ENCODE data around the gene ATG13. TPM values are rescaled to one million over a fixed set of nuclear protein-coding genes. Genes with fewer than 3 reads are reported as not detected.
A peak's percentile ranks its signal among the peaks of the same experiment; 100 is the strongest.

ATG13 gene
- total and polyA plus RNA-seq, 2 of the 4 experiments (the other 2 are of a cell fraction) = 43.0 to 49.7 TPM

GRCh38 chr11:46674463-46675287 is 57.3 kb downstream of the ATG13 start:
- POLR2A ChIA-PET (ENCODE audit: unreplicated experiment) = no interaction called here
- no CpG with 5 or more reads among the region's 12 CpGs for WGBS, 2 experiments (ENCODE audit: extremely low coverage in 2 of 2, insufficient read length in 1 of 2)

More at GRCh38 chr11:46674463-46675287, 57.3 kb downstream of the ATG13 start:
- H3K27ac ChIP-seq (ENCODE audit: insufficient read depth, low read length) = peak overlapping the region; percentile 22; the same call in 1 of the 2 replicates
- no peak overlapping the region for H3K9ac ChIP-seq (ENCODE audit: low read depth, low read length)
- dilution Hi-C loops (cut with HindIII; ENCODE audit: low sequenced_read_pairs, unreplicated experiment) = no loop called here
- H4K20me1 ChIP-seq (ENCODE audit: insufficient read depth, low read length) = 0 out of 2 replicates have a peak, but pooled peaks cover 3% of the 10 kb centered on the region
- peak overlapping the region; percentile 10 for H2BK5ac ChIP-seq (ENCODE audit: low read depth, low read length, poor library complexity, severe bottlenecking)
- no peaks in the 10 kb centered on the region for H3K9me3 ChIP-seq (ENCODE audit: control insufficient read depth, insufficient read depth, low read length)
- ATAC-seq (ENCODE audit: low read depth) (peak; percentile 30), DNase-seq (peak; percentile 18)
- TF ChIP-seq MAFK (IDR thresholded peaks at IDR 0.05; ENCODE audit: low read depth, low read length) (no peak), MAZ (IDR thresholded peaks at IDR 0.05; ENCODE audit: borderline replicate concordance, low read depth, low read length) (no peak), CEBPB (IDR thresholded peaks at IDR 0.05; ENCODE audit: low read depth, low read length) (no peak), ELK1 (IDR thresholded peaks at IDR 0.05; ENCODE audit: borderline replicate concordance, low read depth, low read length) (no peak), RAD21 (IDR thresholded peaks at IDR 0.05; ENCODE audit: low read length) (no peak), MXI1 (IDR thresholded peaks at IDR 0.05; ENCODE audit: borderline replicate concordance, low read depth, low read length) (no peak), RCOR1 (IDR thresholded peaks at IDR 0.05; ENCODE audit: insufficient replicate concordance, low read length) (no peak), NFE2L2 (IDR thresholded peaks at IDR 0.05; ENCODE audit: low read depth, low read length) (no peak), USF2 (IDR thresholded peaks at IDR 0.05; ENCODE audit: low read depth, low read length) (no peak), CHD1 (IDR thresholded peaks at IDR 0.05; ENCODE audit: low read depth, low read length) (no peak), FOS (IDR thresholded peaks at IDR 0.05; ENCODE audit: low read depth, low read length) (no peak), RFX5 (IDR thresholded peaks at IDR 0.05; ENCODE audit: low read depth, low read length) (no peak)
- in situ Hi-C loops (cut with MboI; ENCODE audit: low sequenced_read_pairs) = no loop called here
- no peaks in the 10 kb centered on the region for H3K27me3 ChIP-seq (ENCODE audit: control insufficient read depth, insufficient read depth, low read length)
- H2AK5ac ChIP-seq (ENCODE audit: low read depth, low read length) = no peak overlapping the region
- H4K91ac ChIP-seq (ENCODE audit: insufficient read depth, low read depth, low read length) = no peak overlapping the region
- H3K9me1 ChIP-seq (ENCODE audit: insufficient read depth, low read length) = peaks cover 8% of the 10 kb centered on the region; the same call in 1 of the 2 replicates
- H3K4me2 ChIP-seq (ENCODE audit: low read depth, low read length) = no peak overlapping the region
- no peak overlapping the region for H2BK120ac ChIP-seq (ENCODE audit: low read depth, low read length)
- intact Hi-C loops (cut with micrococcal nuclease) = no loop called here
- 0 out of 2 replicates have a peak overlapping the region, but pooled peaks have one; percentile 52 for H3K14ac ChIP-seq (replicated peaks; ENCODE audit: low read depth, low read length)
- no TSS peak for BruUV-seq (replicated peaks)
- no peak overlapping the region for H3K18ac ChIP-seq (ENCODE audit: low read depth, low read length)
- peak overlapping the region; percentile 2 for H2AK9ac ChIP-seq (replicated peaks; ENCODE audit: low read depth, low read length, poor library complexity)
- peak overlapping the region; percentile 82 for H3K4ac ChIP-seq (ENCODE audit: low read depth, low read length)
- H3K4me3 ChIP-seq (ENCODE audit: insufficient read depth, low read depth, low read length) = no peak overlapping the region
- H3K23ac ChIP-seq (ENCODE audit: low read depth, low read length) = no peak overlapping the region; the same call in none of the 2 replicates
- H4K5ac ChIP-seq (ENCODE audit: low read depth, low read length) = peak overlapping the region; percentile 10; the same call in 1 of the 2 replicates
- peaks cover 0 to 6% of the 10 kb centered on the region in 2 experiments; a peak in 1 of 4 replicates for H3K79me1 ChIP-seq (ENCODE audit: low read depth in 1 of 2, low read length in 2 of 2)
- CTCF ChIA-PET = no interaction called here
- H3K4me1 ChIP-seq (ENCODE audit: control insufficient read depth, insufficient read depth, low read length) = peaks cover 10% of the 10 kb centered on the region
- H3K56ac ChIP-seq (ENCODE audit: extremely low read depth, insufficient read depth, low read length) = no peak overlapping the region
- H2BK20ac ChIP-seq (ENCODE audit: low read depth, low read length) = no peak overlapping the region; the same call in 1 of the 2 replicates
- H4K8ac ChIP-seq (ENCODE audit: low read depth in 2 of 2, low read length in 2 of 2) = peak overlapping the region in 1 of 2 experiments; percentile 41; a peak in 2 of 4 replicates
- no peak overlapping the region for H2BK15ac ChIP-seq (ENCODE audit: low read depth, low read length)
- peak overlapping the region; percentile 3 for H2AFZ ChIP-seq (replicated peaks; ENCODE audit: low read length, poor library complexity)
- peaks cover 56% of the 10 kb centered on the region for H3K36me3 ChIP-seq (ENCODE audit: control insufficient read depth, insufficient read depth, low read length)

Measured in IMR-90 (cell line).